HG03097 (cell line): ENCODE results near the gene C20orf144.
"Not testable (repeated sequence)": the region's sequence is repeated elsewhere in the genome, so short reads cannot be mapped to it uniquely, and the experiment has no call there.

Experiments used
- ATAC-seq: cut with Tn5 transposase; IDR thresholded peaks from one replicate; pipeline ENCODE4 v1.9.1; 2021; ENCODE audit not compliant: unreplicated experiment, low FRiP score

Gene C20orf144

DNA sequence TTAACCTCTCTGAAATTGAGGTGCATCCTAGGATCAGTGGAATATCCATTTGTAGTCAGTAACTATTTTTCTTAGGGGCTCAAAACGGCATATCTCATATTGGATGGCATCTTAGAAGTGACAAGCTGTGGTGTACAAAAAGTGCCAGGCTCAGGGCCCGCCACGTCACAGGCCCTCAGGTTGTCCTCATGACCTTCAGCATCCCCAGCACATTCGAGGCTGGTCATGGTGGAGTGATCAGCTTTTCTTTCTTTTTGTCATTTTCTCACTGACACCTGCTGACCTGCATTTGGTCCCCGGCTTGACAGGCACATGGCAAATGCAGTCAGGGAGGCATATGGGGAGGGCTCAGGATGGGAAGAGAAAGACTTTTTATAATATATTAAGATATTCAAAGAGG is 31.2 kb downstream of the C20orf144 start:
- ATAC-seq = no peak

DNA sequence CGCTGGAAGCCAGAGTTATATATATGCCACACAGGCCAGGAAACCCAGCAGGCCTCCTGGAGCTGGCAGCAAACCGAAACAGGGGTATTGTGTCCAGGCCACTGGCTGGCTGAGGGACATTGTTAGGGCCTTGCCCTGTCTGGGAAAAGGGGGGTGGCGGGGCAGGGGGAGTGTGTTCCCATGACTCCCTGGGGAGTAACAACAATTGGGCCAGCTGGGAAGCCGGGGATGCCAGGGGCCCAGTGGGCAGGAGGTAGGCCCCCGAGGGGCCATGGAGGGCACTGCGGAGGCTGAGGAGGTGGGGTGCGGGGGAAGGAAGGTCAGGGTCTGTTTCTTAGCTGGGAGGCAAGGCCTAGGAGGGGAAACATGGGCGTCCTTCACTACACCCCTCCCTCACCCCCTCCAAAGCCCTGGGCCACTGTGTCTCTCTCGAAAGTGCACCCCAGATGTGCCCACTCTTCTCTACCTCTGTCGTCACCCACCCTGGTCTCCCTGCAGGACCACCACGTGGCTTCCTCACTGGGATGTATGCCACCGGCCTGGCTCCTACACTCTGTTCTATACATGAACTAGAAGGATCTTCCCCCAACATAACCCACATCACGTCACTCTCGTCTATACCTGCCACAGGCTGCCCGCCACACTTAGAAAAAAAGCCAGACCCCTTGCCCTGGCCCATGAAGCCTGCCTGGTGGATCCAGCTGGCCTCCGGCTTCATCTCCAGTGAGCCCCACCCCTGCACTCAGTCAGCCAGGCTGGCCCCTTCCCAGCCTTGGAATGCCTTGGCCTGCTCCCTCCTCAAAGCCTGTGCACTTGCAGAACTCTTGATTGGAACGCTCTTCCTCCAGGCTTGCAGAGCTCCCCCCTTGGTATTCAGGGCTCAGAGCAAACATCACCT is 31.9 kb downstream of the C20orf144 start:
- ATAC-seq = no peak

DNA sequence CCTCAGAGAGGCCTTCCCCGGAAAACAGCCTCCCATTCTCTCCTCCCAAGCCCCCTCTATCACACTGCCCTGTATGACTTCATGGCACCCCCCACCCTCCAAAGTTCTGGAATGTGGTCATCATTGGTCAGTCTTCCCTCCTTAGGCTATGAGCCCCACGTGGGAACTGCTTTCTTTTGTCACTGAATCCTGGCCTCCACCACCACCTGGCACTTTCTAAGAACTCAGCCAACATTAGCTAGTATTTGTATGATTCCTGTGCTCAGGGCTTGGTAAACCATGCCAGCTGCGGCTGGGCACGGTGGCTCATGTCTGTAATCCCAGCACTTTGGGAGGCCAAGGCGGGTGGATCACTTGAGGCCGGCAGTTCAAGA is 32.5 kb downstream of the C20orf144 start:
- ATAC-seq = no peak

DNA sequence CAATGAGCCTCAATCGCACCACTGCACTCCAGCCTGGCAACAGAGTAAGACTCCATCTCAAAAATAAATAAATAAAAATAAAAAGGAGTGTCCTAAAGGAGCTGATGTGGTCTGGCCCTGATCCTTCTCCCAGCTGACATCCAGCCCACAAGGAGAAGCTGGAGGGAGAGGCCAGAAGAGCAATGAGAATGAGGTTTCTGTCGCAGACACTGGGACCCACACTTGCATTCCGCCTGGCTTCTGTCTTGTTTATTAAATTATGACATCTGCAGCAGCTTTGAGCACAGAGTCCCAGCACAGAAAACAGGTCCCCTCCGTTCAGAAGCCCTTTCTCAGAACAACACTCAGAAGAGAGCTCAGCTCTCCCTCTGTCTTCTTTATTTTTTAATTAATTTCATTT is 34.3 kb downstream of the C20orf144 start:
- ATAC-seq = no peak

DNA sequence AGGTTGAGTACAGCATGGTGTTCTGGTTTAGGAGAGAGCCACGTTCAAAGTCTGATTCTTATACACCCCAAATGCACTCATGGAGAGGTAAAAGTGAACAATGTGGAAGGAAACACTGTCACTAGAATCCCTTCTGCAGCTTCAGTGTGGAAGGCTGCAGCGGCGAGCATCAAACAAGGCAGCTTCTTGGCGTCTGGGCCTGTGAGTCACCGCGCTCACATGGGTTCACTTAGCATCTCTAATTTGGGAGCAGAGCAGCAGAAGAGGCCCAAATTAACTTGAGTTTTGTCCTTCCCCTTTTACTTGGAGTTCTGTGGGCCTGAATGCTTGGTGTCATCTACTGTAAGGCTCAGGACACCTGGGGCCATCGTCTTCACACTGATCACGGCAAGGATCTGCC is 35.0 kb downstream of the C20orf144 start:
- ATAC-seq = no peak

DNA sequence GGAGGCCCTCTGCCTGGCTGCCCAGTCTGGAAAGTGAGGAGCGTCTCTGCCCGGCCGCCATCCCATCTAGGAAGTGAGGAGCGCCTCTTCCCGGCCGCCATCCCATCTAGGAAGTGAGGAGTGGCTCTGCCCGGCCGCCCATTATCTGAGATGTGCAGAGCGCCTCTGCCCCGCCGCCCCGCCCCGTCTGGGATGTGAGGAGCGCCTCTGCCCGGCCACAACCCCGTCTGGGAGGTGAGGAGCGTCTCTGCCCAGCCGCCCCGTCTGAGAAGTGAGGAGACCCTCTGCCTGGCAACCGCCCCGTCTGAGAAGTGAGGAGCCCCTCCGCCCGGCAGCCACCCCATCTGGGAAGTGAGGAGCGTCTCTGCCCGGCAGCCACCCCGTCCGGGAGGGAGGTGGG is 36.8 kb downstream of the C20orf144 start:
- ATAC-seq = not testable (repeated sequence)

DNA sequence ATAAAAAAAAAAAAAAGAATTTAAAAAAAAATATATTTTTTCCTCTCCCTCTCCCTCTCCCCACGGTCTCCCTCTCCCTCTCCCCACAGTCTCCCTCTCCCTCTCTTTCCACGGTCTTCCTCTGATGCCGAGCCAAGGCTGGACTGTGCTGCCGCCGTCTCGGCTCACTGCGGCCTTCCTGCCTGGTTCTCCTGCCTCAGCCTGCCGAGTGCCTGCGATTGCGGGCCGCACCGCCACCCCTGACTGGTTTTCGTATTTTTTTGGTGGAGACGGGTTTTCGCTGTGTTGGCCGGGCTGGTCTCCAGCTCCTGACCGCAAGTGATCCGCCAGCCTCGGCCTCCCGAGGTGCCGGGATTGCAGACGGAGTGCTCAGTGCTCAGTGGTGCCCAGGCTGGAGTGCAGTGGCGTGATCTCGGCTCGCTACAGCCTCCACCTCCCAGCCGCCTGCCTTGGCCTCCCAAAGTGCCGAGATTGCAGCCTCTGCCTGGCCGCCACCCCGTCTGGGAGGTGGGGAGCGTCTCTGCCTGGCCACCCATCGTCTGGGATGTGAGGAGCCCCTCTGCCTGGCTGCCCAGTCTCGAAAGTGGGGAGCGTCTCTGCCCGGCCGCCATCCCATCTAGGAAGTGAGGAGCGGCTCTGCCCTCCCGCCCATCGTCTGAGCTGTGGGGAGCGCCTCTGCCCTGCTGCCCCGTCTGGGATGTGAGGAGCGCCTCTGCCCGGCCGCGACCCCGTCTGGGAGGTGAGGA is 38.7 kb downstream of the C20orf144 start:
- not testable (repeated sequence) for ATAC-seq

DNA sequence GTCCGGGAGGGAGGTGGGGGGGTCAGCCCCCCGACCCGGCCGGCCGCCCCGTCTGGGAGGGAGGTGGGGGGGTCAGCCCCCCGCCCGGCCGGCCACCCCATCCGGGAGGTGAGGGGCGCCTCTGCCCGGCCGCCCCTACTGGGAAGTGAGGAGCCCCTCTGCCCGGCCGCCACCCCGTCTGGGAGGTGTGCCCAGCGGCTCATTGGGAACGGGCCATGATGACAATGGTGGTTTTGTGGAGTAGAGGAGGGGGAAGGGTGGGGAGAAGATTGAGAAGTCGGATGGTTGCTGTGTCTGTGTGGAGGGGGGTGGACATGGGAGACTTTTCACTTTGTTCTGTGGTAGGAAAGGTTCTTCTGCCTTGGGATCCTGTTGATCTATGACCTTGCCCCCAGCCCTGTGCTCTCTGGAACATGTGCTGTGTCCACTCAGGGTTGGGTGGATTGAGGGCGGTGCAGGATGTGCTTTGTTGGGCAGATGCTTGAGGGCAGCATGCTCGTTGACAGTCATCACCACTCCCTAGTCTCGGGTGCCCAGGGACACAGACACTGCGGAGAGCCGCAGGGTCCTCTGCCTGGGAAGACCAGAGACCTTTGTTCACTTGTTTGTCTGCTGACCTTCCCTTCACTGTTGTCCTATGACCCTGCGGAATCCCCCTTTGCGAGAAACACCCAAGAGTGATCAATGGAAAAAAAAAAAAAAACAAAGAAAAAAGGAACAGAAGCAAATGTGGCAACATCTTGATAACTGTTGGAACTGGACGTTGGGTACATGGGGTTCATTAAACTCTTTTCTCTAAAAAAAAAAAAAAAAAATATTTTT is 39.7 kb downstream of the C20orf144 start:
- no peak for ATAC-seq

DNA sequence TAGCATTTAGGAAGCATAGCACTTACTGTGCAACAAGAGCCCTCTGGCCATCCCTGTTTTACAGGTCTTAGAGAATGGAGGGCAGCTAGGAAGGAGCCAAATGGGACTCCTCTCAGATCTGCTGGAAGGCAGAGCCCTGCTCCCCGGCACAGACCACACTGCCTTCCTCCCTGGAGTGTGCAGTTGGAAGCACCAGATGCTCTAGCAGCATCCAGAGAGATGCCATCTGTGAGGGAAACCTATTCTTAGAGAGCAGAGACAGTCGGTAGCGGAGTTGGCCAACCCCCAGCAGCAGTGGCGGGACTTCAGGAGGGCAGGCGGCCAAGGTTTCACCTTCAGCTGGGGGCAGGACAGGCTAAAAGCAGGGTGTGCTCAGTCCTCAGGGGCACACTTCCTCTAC is 40.7 kb downstream of the C20orf144 start:
- ATAC-seq = no peak

DNA sequence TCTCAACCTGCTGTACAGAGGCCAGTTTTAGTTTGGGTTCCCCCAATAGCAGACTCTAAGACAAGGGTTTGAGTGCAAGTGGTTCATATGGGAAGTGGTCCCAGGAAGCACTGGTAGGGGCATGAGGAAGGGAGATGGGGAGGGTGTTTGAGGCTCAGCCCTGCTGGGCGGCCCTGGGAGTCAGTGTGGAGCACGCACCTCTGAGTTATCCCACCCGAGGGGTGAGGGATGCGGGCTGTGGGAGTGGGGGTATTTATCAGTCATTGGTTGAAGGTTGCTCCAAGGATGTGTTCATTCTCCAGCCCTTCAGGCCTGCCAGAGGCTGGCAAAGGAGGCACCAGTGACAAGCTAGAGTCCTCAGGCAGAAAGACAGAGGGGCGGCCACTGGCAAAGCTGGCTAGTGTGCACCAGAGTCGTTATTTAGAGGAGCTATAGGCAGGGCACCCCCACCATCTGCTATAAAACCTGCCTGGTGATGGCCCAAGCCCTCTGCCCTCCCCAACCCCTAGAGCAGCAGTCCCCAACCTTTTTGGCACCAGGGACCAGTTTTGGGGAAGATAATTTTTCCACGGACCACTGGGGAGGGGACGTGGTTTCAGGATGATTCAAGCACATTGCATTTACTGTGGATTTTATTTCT is 41.5 kb downstream of the C20orf144 start:
- ATAC-seq = no peak

DNA sequence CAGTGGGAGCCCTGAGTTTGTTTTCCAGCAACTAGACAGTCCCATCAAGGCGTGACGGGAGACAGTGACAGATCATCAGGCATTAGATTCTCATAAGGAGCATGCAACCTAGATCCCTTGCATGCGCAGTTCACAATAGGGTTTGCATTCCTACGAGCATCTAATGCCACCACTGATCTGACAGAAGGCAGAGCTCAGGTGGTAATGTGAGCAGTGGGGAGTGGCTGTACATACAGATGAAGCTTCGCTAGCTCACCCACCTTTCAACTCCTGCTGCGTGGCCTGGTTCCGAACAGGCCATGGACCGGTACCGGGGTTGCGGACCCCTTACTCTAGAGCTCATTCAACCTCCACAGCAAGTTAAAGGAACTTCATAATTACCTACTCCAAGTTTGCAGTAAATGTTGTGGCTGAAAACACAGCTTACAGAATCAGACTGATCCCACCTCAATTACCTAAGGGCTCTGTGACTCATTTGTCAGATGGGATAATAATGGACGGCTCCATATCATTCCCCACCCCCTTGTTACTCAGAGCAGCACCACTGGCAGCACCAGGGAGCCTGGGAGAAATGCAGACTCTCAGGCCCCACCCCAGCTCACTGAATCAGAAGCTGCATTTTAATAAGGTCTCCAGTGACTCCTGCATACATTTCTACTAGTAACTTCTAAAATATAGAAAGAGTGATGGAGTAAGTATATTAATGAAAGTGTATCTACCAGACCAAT is 42.2 kb downstream of the C20orf144 start:
- ATAC-seq = no peak

DNA sequence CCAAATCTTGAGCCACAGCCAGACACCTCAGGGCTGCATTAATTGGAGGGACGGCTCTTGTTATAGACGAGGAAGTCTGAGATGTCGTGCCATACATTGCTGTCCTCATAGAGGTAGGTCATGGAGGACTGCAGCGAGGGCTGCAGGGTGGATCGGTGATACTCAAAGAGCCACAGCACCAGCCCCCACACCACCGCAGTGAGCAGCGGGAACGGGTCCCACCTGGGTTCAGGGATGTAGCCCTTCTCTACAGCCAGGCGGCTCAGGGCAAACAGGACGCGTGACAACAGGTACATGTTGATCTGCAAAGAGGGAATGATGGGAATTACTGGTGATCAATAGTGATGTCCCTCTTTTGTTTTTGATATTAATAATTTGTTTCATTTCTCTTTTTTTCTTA is 45.5 kb downstream of the C20orf144 start:
- ATAC-seq = no peak

DNA sequence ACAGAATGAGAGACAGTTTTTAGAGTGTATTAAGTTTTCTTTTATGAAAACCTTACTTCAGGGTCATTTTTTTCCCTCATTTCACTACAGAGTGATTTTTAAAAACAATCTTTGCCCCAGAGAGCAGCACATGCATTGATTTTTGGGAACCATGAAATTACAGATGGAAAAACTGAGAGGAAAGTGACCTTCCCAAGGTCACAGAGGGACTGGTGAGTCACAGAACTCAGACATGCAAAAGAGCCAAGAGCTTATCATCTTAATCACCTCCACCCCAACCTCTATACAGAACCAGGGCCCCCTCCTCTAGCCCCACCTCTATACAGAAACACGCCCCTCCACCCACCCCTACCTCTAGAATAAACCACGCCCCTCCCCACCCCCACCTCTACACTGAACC is 47.3 kb downstream of the C20orf144 start:
- no peak for ATAC-seq

DNA sequence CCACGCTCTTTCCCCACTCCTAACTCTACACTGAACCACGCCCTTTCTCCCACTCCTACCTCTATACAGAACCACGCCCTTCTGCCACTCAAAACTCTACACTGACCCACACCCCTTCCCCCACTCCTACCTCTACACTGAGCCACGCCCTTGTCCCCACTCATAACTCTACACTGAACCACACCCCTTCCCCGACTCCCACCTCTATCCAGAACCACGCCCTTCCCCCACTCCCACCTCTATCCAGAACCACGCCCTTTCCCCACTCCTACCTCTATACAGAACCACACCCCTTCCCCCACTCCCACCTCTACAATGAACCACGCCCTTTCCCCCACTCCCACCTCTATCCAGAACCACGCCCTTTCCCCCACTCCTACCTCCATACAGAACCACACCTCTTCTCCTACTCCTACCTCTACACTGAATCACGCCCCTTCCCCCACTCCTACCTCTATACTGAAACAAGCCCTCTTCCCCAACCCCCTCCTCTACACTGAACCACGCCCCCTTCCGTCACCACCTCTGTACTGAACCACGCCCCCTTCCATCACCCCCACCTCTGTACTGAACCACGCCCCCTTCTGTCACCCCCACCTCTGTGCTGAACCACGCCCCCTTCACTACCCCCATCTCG is 47.9 kb downstream of the C20orf144 start:
- ATAC-seq = no peak

DNA sequence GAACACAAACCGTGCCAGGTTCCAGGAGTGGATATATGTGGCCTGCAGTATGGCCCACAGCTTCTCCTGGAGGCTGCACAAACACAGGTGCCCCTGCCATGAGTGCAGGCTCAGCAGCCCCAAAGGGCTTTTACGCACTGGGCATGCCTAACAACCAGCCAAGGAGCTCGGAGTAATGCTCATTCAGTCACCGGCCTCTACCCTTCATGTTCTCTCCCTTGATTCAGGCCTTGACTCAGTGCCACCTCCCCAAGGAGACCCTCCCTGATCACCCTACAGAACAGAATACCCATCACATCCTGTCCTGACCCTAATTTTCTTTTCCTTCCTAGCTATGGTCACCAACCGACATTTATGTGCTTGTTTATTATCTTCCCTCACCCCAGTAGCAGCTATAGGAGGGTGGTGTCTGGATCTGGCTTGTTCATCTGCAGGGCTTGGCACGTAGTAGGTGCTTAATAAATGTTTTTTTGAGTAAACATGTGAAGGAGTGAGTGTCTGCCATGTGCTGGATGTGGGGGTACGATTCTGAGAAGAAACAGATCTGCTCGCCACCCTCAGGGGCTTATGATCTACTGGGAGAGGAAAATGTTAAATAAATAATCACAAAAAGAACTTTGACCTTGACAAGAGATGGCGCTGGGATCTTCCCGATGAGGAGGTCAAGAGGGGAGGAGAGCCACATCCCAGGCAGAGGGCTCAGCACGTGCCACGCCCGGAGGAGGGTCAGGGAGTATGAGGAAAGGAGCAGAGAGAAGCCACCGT is 48.7 kb downstream of the C20orf144 start:
- ATAC-seq = no peak

DNA sequence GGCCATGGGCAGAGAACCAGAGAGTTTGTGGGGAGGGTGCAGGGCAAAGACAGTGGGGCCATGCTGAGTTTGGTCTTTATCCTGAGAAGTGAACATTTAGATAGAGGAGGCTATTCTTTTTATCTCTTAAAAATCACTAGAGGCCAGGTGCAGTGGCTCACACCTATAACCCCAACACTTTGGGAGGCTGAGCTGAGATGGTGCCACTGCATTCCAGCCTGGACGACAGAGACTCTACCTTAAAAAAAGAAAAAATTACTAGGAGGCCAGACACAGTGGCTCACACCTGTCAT is 49.3 kb downstream of the C20orf144 start:
- no peak for ATAC-seq
